ENCODE data around the gene NDUFS4. TPM values are rescaled to one million over a fixed set of nuclear protein-coding genes. Genes with fewer than 3 reads are reported as not detected.

Gene NDUFS4
- total and polyA plus RNA-seq, 9 of the 15 experiments (the other 6 are each of a cell fraction or from before 2014, with no cell fraction given), result 68.7 to 313 (median 113) TPM

DNA sequence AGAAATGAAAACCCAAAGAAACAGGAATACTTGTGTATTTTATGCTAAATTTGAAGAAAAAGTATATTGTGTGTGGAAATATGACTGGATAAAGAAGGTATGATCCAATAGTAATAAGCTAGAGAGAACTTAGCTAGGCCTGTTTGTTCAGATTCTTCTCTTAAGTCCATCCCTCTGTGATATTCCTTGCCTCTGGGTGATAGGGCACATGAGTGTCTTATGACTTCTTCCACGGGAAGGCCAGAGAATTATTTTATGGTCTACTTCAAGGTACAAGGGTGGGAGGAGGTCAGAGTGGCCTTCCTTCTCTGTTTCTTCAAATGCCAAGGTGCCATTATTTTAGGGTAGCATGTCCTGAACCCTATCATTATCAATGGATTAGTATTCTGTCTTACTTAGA, 113.7 kb downstream of the NDUFS4 start (continued):
- no peak for TF ChIP-seq ZMIZ1 (IDR thresholded peaks at IDR 0.05; ENCODE audit: low read depth in 2 of 2, low read length in 2 of 2)
- no peak for TF ChIP-seq PRPF4 (IDR thresholded peaks at IDR 0.05; ENCODE audit: insufficient read depth, low read depth, low read length, poor library complexity, severe bottlenecking)
- no peak for TF ChIP-seq MTF1 (CRISPR knock-in tag; IDR thresholded peaks at IDR 0.05; ENCODE audit: borderline replicate concordance)
- no peak for TF ChIP-seq PHF20 (IDR thresholded peaks at IDR 0.05; ENCODE audit: partially characterized antibody)
- TF ChIP-seq RHOXF2B (CRISPR knock-in tag; conservative IDR thresholded peaks at IDR 0.05), result no peak
- no peak for TF ChIP-seq TFAM (CRISPR knock-in tag; conservative IDR thresholded peaks at IDR 0.05)
- TF ChIP-seq ZBTB26 (CRISPR knock-in tag; IDR thresholded peaks at IDR 0.05), result no peak
- no peak for TF ChIP-seq AFF4 (CRISPR knock-in tag; IDR thresholded peaks at IDR 0.05)
- TF ChIP-seq ZNF354B (CRISPR knock-in tag; IDR thresholded peaks at IDR 0.05), result no peak
- TF ChIP-seq, protein P1, sequence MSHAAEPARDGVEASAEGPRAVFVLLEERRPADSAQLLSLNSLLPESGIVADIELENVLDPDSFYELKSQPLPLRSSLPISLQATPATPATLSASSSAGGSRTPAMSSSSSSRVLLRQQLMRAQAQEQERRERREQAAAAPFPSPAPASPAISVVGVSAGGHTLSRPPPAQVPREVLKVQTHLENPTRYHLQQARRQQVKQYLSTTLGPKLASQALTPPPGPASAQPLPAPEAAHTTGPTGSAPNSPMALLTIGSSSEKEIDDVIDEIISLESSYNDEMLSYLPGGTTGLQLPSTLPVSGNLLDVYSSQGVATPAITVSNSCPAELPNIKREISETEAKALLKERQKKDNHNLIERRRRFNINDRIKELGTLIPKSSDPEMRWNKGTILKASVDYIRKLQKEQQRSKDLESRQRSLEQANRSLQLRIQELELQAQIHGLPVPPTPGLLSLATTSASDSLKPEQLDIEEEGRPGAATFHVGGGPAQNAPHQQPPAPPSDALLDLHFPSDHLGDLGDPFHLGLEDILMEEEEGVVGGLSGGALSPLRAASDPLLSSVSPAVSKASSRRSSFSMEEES (CRISPR knock-in tag; IDR thresholded peaks at IDR 0.05), result no peak
- no peak for TF ChIP-seq ZNF586 (CRISPR knock-in tag; conservative IDR thresholded peaks at IDR 0.05)
- TF ChIP-seq CAMTA2 (CRISPR knock-in tag; conservative IDR thresholded peaks at IDR 0.05), result no peak
- TF ChIP-seq FOXJ2 (tag; IDR thresholded peaks at IDR 0.05), result no peak
- TF ChIP-seq E2F6 (IDR thresholded peaks at IDR 0.05; ENCODE audit: borderline replicate concordance in 1 of 2, extremely low read depth in 1 of 2, insufficient read depth in 1 of 2, insufficient read length in 1 of 2, low read depth in 1 of 2, low read length in 1 of 2, poor library complexity in 1 of 2, severe bottlenecking in 1 of 2), result no peak
- TF ChIP-seq ARHGAP35 (IDR thresholded peaks at IDR 0.05; ENCODE audit: partially characterized antibody), result no peak
- TF ChIP-seq ARNT (IDR thresholded peaks at IDR 0.05), result no peak
